ENCODE results near the gene MAN1C1.

MAN1C1 gene

DNA sequence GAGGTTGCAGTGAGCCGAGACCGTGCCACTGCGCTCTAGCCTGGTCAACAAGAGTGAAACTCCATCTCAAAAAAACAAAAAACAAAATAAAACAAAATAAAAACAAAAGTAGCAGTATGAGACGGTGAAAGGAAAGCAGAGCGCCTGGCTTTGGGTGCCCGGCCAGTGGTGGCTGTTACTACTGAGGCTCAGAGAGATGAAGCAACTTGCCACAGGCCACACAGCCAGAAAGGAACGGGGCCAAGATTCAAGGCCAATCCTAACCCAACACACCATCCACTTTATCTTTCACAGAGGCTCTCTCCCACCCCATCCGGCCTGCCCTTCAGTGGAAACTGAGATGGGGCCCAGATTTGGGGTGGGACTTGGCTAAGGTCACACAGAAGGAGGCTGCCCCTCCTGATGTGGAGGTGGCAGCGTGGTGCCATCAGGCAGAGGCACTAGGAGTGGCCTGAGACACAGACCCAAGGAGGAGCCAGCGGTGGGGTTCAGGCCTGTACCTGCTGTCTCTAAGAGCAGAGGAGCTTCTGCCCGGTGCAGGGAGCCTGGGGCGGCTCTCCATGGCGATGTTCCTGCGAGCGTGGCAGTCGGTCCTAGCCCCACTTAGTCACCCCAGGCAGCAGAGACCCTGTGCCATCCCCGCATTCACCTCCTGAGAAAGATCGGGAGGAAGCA, 40.0 kb upstream of the MAN1C1 start:
- Histone ChIP-seq H3K79me2 (ENCODE audit: insufficient read depth, low read length) (no peaks in the 10 kb centered on the region), H4K20me1 (ENCODE audit: low read depth, low read length) (no peaks in the 10 kb centered on the region), H3K36me3 (ENCODE audit: low read length) (no peaks in the 10 kb centered on the region), H3F3A (ENCODE audit: insufficient read depth) (no peaks in the 10 kb centered on the region), H2AFZ (ENCODE audit: low read depth, low read length, severe bottlenecking) (no peak overlapping the region), H3K9me3 (ENCODE audit: insufficient read depth, low read length) (no peaks in the 10 kb centered on the region), H3K4me3 (ENCODE audit: insufficient read depth, low read length, poor library complexity, severe bottlenecking) (no peak overlapping the region), H3K27me3 (ENCODE audit: low read length) (no peaks in the 10 kb centered on the region), H3K27ac (ENCODE audit: low read depth, low read length) (no peak overlapping the region), H3K4me2 (ENCODE audit: low read depth, low read length, poor library complexity, severe bottlenecking) (no peak overlapping the region), H3K9me2 (replicated peaks; ENCODE audit: insufficient read depth, low read length) (no peaks in the 10 kb centered on the region), H3K9ac (ENCODE audit: low read length) (no peak overlapping the region)
- TF ChIP-seq, protein P1, sequence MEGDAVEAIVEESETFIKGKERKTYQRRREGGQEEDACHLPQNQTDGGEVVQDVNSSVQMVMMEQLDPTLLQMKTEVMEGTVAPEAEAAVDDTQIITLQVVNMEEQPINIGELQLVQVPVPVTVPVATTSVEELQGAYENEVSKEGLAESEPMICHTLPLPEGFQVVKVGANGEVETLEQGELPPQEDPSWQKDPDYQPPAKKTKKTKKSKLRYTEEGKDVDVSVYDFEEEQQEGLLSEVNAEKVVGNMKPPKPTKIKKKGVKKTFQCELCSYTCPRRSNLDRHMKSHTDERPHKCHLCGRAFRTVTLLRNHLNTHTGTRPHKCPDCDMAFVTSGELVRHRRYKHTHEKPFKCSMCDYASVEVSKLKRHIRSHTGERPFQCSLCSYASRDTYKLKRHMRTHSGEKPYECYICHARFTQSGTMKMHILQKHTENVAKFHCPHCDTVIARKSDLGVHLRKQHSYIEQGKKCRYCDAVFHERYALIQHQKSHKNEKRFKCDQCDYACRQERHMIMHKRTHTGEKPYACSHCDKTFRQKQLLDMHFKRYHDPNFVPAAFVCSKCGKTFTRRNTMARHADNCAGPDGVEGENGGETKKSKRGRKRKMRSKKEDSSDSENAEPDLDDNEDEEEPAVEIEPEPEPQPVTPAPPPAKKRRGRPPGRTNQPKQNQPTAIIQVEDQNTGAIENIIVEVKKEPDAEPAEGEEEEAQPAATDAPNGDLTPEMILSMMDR (IDR thresholded peaks at IDR 0.05; ENCODE audit: insufficient read depth, low read length, poor library complexity, severe bottlenecking): no peak
- no peak for TF ChIP-seq EZH2phosphoT487 (conservative IDR thresholded peaks at IDR 0.05; ENCODE audit: low read length)

DNA sequence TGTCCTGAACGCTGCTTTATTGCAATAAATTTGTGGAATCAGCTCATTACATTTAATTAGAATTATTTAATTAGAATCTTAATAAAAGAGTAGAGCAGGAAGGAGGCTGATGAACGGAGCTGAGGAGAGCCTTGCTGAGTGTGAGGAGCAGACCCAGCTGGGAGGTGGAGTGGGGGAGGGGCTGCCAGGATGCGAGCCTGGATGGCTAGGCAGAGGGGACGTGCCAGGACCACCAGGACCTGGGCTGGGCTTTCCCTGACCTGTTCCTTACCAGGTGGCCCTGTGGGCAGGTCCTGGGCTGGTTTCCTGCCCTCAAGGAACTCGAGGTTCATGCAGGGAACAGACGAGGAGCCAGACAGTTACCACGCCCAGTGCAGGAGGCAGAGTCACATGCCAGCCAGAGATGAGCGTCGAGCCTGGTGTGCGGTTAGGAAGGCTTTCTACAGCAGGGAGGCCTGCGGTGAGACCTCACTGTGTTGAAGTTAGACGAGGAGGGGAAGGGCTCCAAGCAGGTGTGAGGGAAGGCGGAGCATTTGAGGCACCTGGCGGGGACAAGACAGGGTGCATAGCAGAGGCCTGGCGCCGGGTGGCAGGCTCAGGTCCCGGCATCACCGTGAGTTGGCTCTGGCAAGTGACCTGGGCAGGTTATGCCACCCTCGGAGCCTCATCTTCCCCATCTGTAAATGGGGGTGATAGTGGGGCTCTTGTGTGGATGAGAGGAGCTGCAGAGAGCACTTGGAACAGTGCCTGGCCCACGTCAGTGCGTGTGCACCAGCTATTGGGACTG, 39.3 kb upstream of the MAN1C1 start:
- Histone ChIP-seq H3K4me3 (ENCODE audit: insufficient read depth, low read length, poor library complexity, severe bottlenecking) (no peak overlapping the region), H3K9me2 (replicated peaks; ENCODE audit: insufficient read depth, low read length) (no peaks in the 10 kb centered on the region), H3K27me3 (ENCODE audit: low read length) (no peaks in the 10 kb centered on the region), H3K9me3 (ENCODE audit: insufficient read depth, low read length) (no peaks in the 10 kb centered on the region), H2AFZ (ENCODE audit: low read depth, low read length, severe bottlenecking) (no peak overlapping the region), H4K20me1 (ENCODE audit: low read depth, low read length) (no peaks in the 10 kb centered on the region), H3F3A (ENCODE audit: insufficient read depth) (no peaks in the 10 kb centered on the region), H3K36me3 (ENCODE audit: low read length) (no peaks in the 10 kb centered on the region), H3K27ac (ENCODE audit: low read depth, low read length) (no peak overlapping the region), H3K4me2 (ENCODE audit: low read depth, low read length, poor library complexity, severe bottlenecking) (no peak overlapping the region), H3K9ac (ENCODE audit: low read length) (no peak overlapping the region), H3K79me2 (ENCODE audit: insufficient read depth, low read length) (no peaks in the 10 kb centered on the region)
- TF ChIP-seq, protein P1 (IDR thresholded peaks at IDR 0.05; ENCODE audit: insufficient read depth, low read length, poor library complexity, severe bottlenecking): no peak
- no peak for TF ChIP-seq EZH2phosphoT487 (conservative IDR thresholded peaks at IDR 0.05; ENCODE audit: low read length)

DNA sequence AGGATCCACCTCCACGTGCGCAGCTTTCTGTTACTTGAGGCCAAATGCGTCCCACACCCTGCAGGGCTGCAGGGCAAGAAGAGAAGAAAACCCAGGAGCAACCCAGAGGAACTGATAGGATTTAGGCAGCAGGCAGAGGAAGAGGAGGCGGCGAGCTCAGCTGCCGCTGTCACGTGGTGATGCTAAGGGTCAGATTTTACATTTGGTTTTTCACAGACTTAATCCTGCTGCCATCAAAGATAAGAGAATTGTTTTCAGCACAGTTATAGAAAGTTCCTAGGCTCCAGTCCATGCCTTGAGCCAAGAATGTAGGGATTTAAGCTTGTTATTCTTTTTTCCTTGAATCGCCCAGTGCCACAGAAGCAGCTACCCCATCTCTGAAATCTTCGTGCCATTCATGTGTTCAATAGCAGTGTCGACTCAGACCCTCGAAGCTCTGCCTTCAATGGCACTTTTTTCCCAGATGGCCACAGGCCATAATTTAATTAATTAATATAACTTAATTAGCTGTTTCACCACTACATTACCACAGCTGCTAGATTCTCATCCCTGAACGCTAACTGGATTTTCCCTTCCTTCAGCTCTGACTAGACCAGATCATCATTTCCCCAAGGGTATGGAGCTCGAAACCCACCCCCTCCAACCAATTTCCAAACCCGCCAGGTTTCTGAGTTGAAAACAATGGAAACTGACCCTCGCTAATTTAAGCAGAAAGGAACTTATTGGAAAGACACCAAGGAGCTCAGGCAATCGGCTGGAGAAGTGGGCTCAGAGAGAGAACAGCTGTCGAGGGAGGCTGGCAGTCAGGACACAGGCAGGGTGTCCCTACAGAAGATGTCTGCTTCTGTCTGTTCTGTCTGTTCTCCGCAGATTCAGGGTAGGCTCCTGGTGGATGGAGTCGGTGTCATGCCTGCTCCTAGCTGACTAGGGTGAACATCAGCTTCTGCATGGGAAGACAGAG, 37.0 kb upstream of the MAN1C1 start:
- no peak overlapping the region for H3K27ac ChIP-seq (ENCODE audit: low read depth, low read length)
- H3K27me3 ChIP-seq (ENCODE audit: low read length): no peaks in the 10 kb centered on the region
- no peak overlapping the region for H3K9ac ChIP-seq (ENCODE audit: low read length)
- no peak overlapping the region for H3K4me3 ChIP-seq (ENCODE audit: insufficient read depth, low read length, poor library complexity, severe bottlenecking)
- H3K9me3 ChIP-seq (ENCODE audit: insufficient read depth, low read length): no peaks in the 10 kb centered on the region
- no peak overlapping the region for H2AFZ ChIP-seq (ENCODE audit: low read depth, low read length, severe bottlenecking)
- H3F3A ChIP-seq (ENCODE audit: insufficient read depth): 0 out of 2 replicates have a peak, but pooled peaks cover 1% of the 10 kb centered on the region
- H4K20me1 ChIP-seq (ENCODE audit: low read depth, low read length): no peaks in the 10 kb centered on the region
- no peak for TF ChIP-seq EZH2phosphoT487 (conservative IDR thresholded peaks at IDR 0.05; ENCODE audit: low read length)
- TF ChIP-seq, protein P1 (IDR thresholded peaks at IDR 0.05; ENCODE audit: insufficient read depth, low read length, poor library complexity, severe bottlenecking): no peak
- no peaks in the 10 kb centered on the region for H3K9me2 ChIP-seq (replicated peaks; ENCODE audit: insufficient read depth, low read length)
- H3K36me3 ChIP-seq (ENCODE audit: low read length): no peaks in the 10 kb centered on the region
- no peaks in the 10 kb centered on the region for H3K79me2 ChIP-seq (ENCODE audit: insufficient read depth, low read length)
- H3K4me2 ChIP-seq (ENCODE audit: low read depth, low read length, poor library complexity, severe bottlenecking): no peak overlapping the region
